ENCODE measurements around the gene ITGAL. TPM values are rescaled to one million over a fixed set of nuclear protein-coding genes. Genes with fewer than 3 reads are reported as not detected.

The ITGAL gene
- total and polyA plus RNA-seq, 2 of the 13 experiments (the other 11 are each of a cell fraction or from before 2014, with no cell fraction given), result 0.86 to 1.2 TPM

DNA sequence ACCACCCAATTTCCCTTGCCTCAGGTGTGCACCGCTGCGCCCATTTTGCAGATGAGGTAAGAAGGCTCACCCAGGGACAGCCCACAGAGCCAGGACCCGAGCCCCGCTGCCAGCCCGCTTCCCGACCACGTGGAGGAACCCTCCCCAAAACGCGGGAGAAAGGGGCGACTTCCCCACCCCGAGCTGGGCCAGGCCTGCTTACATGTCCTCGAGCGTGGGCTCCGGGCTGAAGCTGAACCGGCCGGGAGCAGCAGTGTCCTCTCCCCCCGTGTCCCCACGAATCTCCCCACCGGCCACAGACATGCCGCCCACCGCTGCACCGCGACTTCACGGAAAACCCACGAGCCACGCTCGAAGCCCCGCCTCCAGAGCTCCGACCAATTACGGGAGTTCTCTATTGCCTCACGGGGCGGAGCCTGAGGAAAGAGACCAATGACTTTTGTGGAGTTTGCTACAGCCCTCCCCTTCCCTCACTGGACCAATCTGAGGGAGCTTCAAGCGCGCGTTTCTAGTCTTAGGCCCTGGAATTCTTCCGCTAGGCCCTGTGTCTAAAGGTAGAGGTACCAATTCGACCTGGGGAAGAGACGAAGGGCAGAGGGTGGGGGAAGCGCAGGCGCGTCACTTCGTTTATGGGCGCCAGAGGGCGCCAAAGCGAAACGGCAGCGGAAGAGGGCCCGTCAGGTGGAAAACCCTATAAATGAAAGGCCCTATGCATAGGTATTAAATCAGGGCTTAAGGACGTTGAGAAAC, 42.7 kb upstream of the ITGAL start, which contains the start of gene DCTPP1 (continued):
- TF ChIP-seq ZNF550 (CRISPR knock-in tag; IDR thresholded peaks at IDR 0.05; ENCODE audit: borderline replicate concordance) (peak; percentile 98), ZNF367 (CRISPR knock-in tag; IDR thresholded peaks at IDR 0.05; ENCODE audit: borderline replicate concordance) (no peak), REL (CRISPR knock-in tag; conservative IDR thresholded peaks at IDR 0.05) (peak; percentile 85; the same call in 1 of the 2 replicates), GTF3A (CRISPR knock-in tag; conservative IDR thresholded peaks at IDR 0.05) (peak; percentile 93; the same call in 1 of the 2 replicates), ZNF354B (CRISPR knock-in tag; IDR thresholded peaks at IDR 0.05) (no peak; the same call in none of the 2 replicates), KLF9 (CRISPR knock-in tag; IDR thresholded peaks at IDR 0.05; ENCODE audit: low read depth) (0 out of 2 replicates have a peak, but pooled peaks have one; percentile 59), ZNF747 (CRISPR knock-in tag; IDR thresholded peaks at IDR 0.05; ENCODE audit: borderline replicate concordance) (peak; percentile 88; the same call in 1 of the 2 replicates), YEATS4 (CRISPR knock-in tag; IDR thresholded peaks at IDR 0.05; ENCODE audit: borderline replicate concordance) (peak; percentile 91), BORCS8-MEF2B (CRISPR knock-in tag; IDR thresholded peaks at IDR 0.05) (peak; percentile 93), ZNF83 (CRISPR knock-in tag; IDR thresholded peaks at IDR 0.05; ENCODE audit: borderline replicate concordance) (no peak), ZNF567 (CRISPR knock-in tag; IDR thresholded peaks at IDR 0.05; ENCODE audit: borderline replicate concordance) (no peak), TBX3 (IDR thresholded peaks at IDR 0.05; ENCODE audit: borderline replicate concordance) (no peak), RBAK (CRISPR knock-in tag; IDR thresholded peaks at IDR 0.05) (0 out of 2 replicates have a peak, but pooled peaks have one; percentile 32), ZNF558 (CRISPR knock-in tag; IDR thresholded peaks at IDR 0.05; ENCODE audit: borderline replicate concordance) (0 out of 2 replicates have a peak, but pooled peaks have one; percentile 85), SSRP1 (CRISPR knock-in tag; IDR thresholded peaks at IDR 0.05) (0 out of 2 replicates have a peak, but pooled peaks have one; percentile 43), ZNF383 (CRISPR knock-in tag; IDR thresholded peaks at IDR 0.05; ENCODE audit: borderline replicate concordance) (peak; percentile 69; the same call in 1 of the 2 replicates), XBP1 (CRISPR knock-in tag; IDR thresholded peaks at IDR 0.05) (0 out of 2 replicates have a peak, but pooled peaks have one; percentile 35), ZNF432 (CRISPR knock-in tag; IDR thresholded peaks at IDR 0.05; ENCODE audit: borderline replicate concordance) (no peak), ZNF562 (CRISPR knock-in tag; IDR thresholded peaks at IDR 0.05; ENCODE audit: borderline replicate concordance) (no peak)
- TF ChIP-seq, protein P1, sequence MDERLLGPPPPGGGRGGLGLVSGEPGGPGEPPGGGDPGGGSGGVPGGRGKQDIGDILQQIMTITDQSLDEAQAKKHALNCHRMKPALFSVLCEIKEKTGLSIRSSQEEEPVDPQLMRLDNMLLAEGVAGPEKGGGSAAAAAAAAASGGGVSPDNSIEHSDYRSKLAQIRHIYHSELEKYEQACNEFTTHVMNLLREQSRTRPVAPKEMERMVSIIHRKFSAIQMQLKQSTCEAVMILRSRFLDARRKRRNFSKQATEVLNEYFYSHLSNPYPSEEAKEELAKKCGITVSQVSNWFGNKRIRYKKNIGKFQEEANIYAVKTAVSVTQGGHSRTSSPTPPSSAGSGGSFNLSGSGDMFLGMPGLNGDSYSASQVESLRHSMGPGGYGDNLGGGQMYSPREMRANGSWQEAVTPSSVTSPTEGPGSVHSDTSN (CRISPR knock-in tag; IDR thresholded peaks at IDR 0.05), result 0 out of 2 replicates have a peak, but pooled peaks have one; percentile 25
- TF ChIP-seq, protein P2, sequence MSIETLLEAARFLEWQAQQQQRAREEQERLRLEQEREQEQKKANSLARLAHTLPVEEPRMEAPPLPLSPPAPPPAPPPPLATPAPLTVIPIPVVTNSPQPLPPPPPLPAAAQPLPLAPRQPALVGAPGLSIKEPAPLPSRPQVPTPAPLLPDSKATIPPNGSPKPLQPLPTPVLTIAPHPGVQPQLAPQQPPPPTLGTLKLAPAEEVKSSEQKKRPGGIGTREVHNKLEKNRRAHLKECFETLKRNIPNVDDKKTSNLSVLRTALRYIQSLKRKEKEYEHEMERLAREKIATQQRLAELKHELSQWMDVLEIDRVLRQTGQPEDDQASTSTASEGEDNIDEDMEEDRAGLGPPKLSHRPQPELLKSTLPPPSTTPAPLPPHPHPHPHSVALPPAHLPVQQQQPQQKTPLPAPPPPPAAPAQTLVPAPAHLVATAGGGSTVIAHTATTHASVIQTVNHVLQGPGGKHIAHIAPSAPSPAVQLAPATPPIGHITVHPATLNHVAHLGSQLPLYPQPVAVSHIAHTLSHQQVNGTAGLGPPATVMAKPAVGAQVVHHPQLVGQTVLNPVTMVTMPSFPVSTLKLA (IDR thresholded peaks at IDR 0.05), result peak; percentile 26; the same call in 1 of the 2 replicates
- TF ChIP-seq, protein P3, sequence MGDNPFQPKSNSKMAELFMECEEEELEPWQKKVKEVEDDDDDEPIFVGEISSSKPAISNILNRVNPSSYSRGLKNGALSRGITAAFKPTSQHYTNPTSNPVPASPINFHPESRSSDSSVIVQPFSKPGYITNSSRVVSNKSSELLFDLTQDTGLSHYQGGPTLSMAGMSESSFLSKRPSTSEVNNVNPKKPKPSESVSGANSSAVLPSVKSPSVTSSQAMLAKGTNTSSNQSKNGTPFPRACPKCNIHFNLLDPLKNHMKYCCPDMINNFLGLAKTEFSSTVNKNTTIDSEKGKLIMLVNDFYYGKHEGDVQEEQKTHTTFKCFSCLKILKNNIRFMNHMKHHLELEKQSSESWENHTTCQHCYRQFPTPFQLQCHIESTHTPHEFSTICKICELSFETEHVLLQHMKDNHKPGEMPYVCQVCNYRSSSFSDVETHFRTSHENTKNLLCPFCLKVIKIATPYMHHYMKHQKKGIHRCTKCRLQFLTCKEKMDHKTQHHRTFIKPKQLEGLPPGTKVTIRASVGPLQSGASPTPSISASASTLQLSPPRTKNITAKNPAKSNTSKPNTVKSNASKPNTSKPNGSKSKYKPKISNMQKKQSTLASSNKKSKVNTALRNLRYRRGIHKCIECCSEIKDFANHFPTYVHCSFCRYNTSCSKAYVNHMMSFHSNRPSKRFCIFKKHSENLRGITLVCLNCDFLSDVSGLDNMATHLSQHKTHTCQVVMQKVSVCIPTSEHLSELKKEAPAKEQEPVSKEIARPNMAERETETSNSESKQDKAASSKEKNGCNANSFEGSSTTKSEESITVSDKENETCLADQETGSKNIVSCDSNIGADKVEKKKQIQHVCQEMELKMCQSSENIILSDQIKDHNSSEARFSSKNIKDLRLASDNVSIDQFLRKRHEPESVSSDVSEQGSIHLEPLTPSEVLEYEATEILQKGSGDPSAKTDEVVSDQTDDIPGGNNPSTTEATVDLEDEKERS (CRISPR knock-in tag; IDR thresholded peaks at IDR 0.05), result peak; percentile 38; the same call in 1 of the 2 replicates
